A549 (cell line): ENCODE measurements around the gene RNASE4. TPM values are rescaled to one million over a fixed set of nuclear protein-coding genes. Genes with fewer than 3 reads are reported as not detected.
A peak's percentile ranks its signal among the peaks of the same experiment; 100 is the strongest.

ENCODE experiments used
- ATAC-seq, 2 experiments: fragments of 200-7000 bp in 1 of 2; fragments of >200 bp in 1 of 2; cut with Nextera tagmentation in 1 of 2; cut with Tn5 transposase in 1 of 2; 3 replicates each; pipeline versions ENCODE4 v1.8.0 to v1.9.1; 2018 to 2020; ENCODE audit warnings: mild to moderate bottlenecking in 1 of 2, moderate library complexity in 1 of 2
- CTCF ChIA-PET: fragments of 300-600 bp; sonication (Branson Sonifier 250); formaldehyde crosslinking; extraction: SDS; loops from one replicate; lab custom pipeline; 2021; ENCODE audit warnings: antibody characterized with exemption, inconsistent platforms; lab: Yijun Ruan, JAX
- POLR2A ChIA-PET: fragments of 350-600 bp; formaldehyde crosslinking; extraction: SDS; loops from one replicate; lab custom pipeline; 2021; ENCODE audit warnings: antibody characterized with exemption, inconsistent platforms; lab: Yijun Ruan, JAX
- DNase-seq, 2 experiments: peaks; one replicate each; pipeline versions ENCODE4 v3.0.0 to v3.0.0-alpha.2; 2011 to 2016; ENCODE audit warnings: low read depth in 1 of 2, low spot score in 1 of 2
- FAIRE-seq: peaks from 2 replicates; lab custom pipeline; 2011; peaks lifted over from hg19 to GRCh38; lab: Jason Lieb, UNC
- H3K27ac ChIP-seq, 2 experiments: fragments of >200 bp; sonication (Bioruptor Twin); formaldehyde crosslinking; 3 replicates each; pipeline ENCODE4 v1.5.1; 2016 to 2017
- H3K4me1 ChIP-seq: fragments of >200 bp; sonication (Bioruptor Twin); formaldehyde crosslinking; 3 replicates; pipeline ENCODE4 v1.6.1; 2016
- H3K4me2 ChIP-seq: fragments of >200 bp; sonication (Bioruptor Twin); formaldehyde crosslinking; 3 replicates; pipeline ENCODE4 v1.6.1; 2016
- H3K4me3 ChIP-seq: fragments of >200 bp; sonication (Bioruptor Twin); formaldehyde crosslinking; 3 replicates; pipeline ENCODE4 v1.5.1; 2016
- H3K9me3 ChIP-seq: fragments of >200 bp; sonication (Bioruptor Twin); formaldehyde crosslinking; 3 replicates; pipeline ENCODE4 v1.6.1; 2016
- CBX2 ChIP-seq: fragments of 200-600 bp; sonication (generic); IDR thresholded peaks from 2 replicates; pipeline ENCODE4 v1.6.1; 2016; ENCODE audit warnings: low read depth, mild to moderate bottlenecking, borderline replicate concordance
- CBX8 ChIP-seq: fragments of 200-600 bp; sonication (generic); IDR thresholded peaks from 2 replicates; pipeline ENCODE4 v1.6.1; 2016
- E2F6 ChIP-seq: IDR thresholded peaks from 2 replicates; pipeline ENCODE4 v1.6.1; 2012; ENCODE audit warnings: low read depth, borderline replicate concordance
- EP300 ChIP-seq, 2 experiments: fragments of >200 bp; sonication (Bioruptor Twin); formaldehyde crosslinking; IDR thresholded peaks; 2 replicates in 1 of 2; 3 replicates in 1 of 2; pipeline ENCODE4 v1.6.1; 2016 to 2017
- FOSB ChIP-seq: fragments of 250-450 bp; sonication (Bioruptor Pico); IDR thresholded peaks from 2 replicates; pipeline ENCODE4 v1.5.0; 2020; ENCODE audit warnings: mild to moderate bottlenecking, moderate library complexity
- HDAC2 ChIP-seq: fragments of 200-600 bp; sonication (generic); IDR thresholded peaks from 2 replicates; pipeline ENCODE4 v1.6.1; 2016
- HES2 ChIP-seq: fragments of >200 bp; sonication (Bioruptor Twin); formaldehyde crosslinking; IDR thresholded peaks from 2 replicates; pipeline ENCODE4 v1.6.1; 2016
- HOXA7 ChIP-seq: fragments of 250-450 bp; sonication (Bioruptor Pico); IDR thresholded peaks from 2 replicates; pipeline ENCODE4 v1.5.0; 2020; ENCODE audit warnings: mild to moderate bottlenecking, moderate library complexity
- JUN ChIP-seq, 2 experiments: fragments of >200 bp; sonication (Bioruptor Twin); formaldehyde crosslinking; IDR thresholded peaks; 2 replicates in 1 of 2; 3 replicates in 1 of 2; pipeline ENCODE4 v1.6.1; 2016 to 2017
- JUNB ChIP-seq: fragments of >200 bp; sonication (Bioruptor Twin); formaldehyde crosslinking; IDR thresholded peaks from 2 replicates; pipeline ENCODE4 v1.6.1; 2016
- MAX ChIP-seq: IDR thresholded peaks from 2 replicates; pipeline ENCODE4 v1.6.1; 2012
- MAZ ChIP-seq: fragments of 150-350 bp; IDR thresholded peaks from 2 replicates; pipeline ENCODE4 v1.6.1; 2014; ENCODE audit warnings: antibody characterized with exemption, low read depth, low read length, borderline replicate concordance
- MYC ChIP-seq: IDR thresholded peaks from 2 replicates; pipeline ENCODE4 v1.6.1; 2012; ENCODE audit warnings: mild to moderate bottlenecking, inconsistent platforms, low read length, improper control_type of control experiment, borderline replicate concordance
- PHF8 ChIP-seq: fragments of 200-600 bp; sonication (generic); IDR thresholded peaks from 2 replicates; pipeline ENCODE4 v1.6.1; 2016; ENCODE audit warnings: low read depth, mild to moderate bottlenecking, antibody characterized with exemption, moderate library complexity, borderline replicate concordance
- POLR2A ChIP-seq: IDR thresholded peaks from 2 replicates; pipeline ENCODE4 v1.6.1; 2012; ENCODE audit warnings: mild to moderate bottlenecking, low read length
- POLR2AphosphoS2 ChIP-seq: conservative IDR thresholded peaks from 2 replicates; pipeline ENCODE4 v1.6.1; 2012; ENCODE audit warnings: low read length, improper control_type of control experiment, inconsistent platforms
- RAD21 ChIP-seq, 2 experiments: fragments of >200 bp in 1 of 2; sonication (Bioruptor Twin) in 1 of 2; formaldehyde crosslinking in 1 of 2; IDR thresholded peaks in 1 of 2; conservative IDR thresholded peaks in 1 of 2; 2 replicates in 1 of 2; 3 replicates in 1 of 2; pipeline ENCODE4 v1.6.1; 2012 to 2018; ENCODE audit warnings: inconsistent platforms in 1 of 2
- RCOR1 ChIP-seq: fragments of 150-350 bp; IDR thresholded peaks from 2 replicates; pipeline ENCODE4 v1.6.1; 2014; ENCODE audit warnings: antibody characterized with exemption, low read length, low read depth
- RFX5 ChIP-seq: fragments of 450-650 bp; IDR thresholded peaks from 2 replicates; pipeline ENCODE4 v1.7.1; 2014; ENCODE audit warnings: antibody characterized with exemption, mild to moderate bottlenecking, moderate library complexity
- TFCP2L1 ChIP-seq: fragments of 250-450 bp; sonication (Bioruptor Pico); IDR thresholded peaks from 2 replicates; pipeline ENCODE4 v1.5.0; 2021; ENCODE audit warnings: mild to moderate bottlenecking
- WGBS: methylation state at CpG from one replicate; pipeline ENCODE4 v1.1.6; 2017; ENCODE audit errors: missing lambda C conversion rate; 5-methylcytosine and 5-hydroxymethylcytosine counted together
- polyA plus RNA-seq, 4 experiments: library from polyadenylated mRNA; depleted of rRNA in 3 of 4; stranded (reverse); fragments of >200 nt; fragmentation: RNase III in 1 of 4; extraction: RNeasy Plus Mini Kit Qiagen cat#74134 plus additional on column Dnase treatment in 1 of 4; gene quantifications; 2 replicates in 3 of 4; 3 replicates in 1 of 4; pipeline ENCODE4 v1.2.3, GENCODE V29; 2011 to 2017
- TF ChIP-seq, protein P1 (sequence below): fragments of >200 bp; sonication (Bioruptor Twin); formaldehyde crosslinking; IDR thresholded peaks from 3 replicates; pipeline ENCODE4 v1.6.1; 2016
- TF ChIP-seq, protein P2 (sequence below): fragments of >200 bp; sonication (Bioruptor Twin); formaldehyde crosslinking; IDR thresholded peaks from 3 replicates; pipeline ENCODE4 v1.5.1; 2016

The RNASE4 gene
- polyA plus RNA-seq, 2 of the 4 experiments (the other 2 are of a cell fraction): 8.6 to 77.4 TPM

- Histone ChIP-seq H3K4me2 (no peak overlapping the region), H3K27ac (no peak overlapping the region), H3K4me3 (no peak overlapping the region), H3K9me3 (no peaks in the 10 kb centered on the region), H3K4me1 (peaks cover 27% of the 10 kb centered on the region; the same call in 2 of the 3 replicates)
- FAIRE-seq (no peak), ATAC-seq (0 out of 6 replicates have a peak, but pooled peaks of 1 of the 2 experiments have one; percentile 26), DNase-seq (peak in 1 of 2 experiments; percentile 16)
- CTCF ChIA-PET: interaction anchor here (0.7 to 11.5 kb wide), 12 partner anchors 9 to 200 kb away, joined by 3 to 191 read pairs (median 6); partner anchors contain the start of gene RNASE4
- TF ChIP-seq HOXA7 (no peak), MAX (no peak), HES2 (no peak), HDAC2 (no peak), CBX2 (no peak), CBX8 (no peak), PHF8 (no peak), MAZ (no peak), POLR2AphosphoS2 (no peak), TFCP2L1 (CRISPR knock-in tag) (no peak), RCOR1 (no peak), MYC (no peak), RAD21 (conservative IDR thresholded peaks at IDR 0.05 in 1 of 2, IDR thresholded peaks at IDR 0.05 in 1 of 2) (no peak)
- TF ChIP-seq, protein P1, sequence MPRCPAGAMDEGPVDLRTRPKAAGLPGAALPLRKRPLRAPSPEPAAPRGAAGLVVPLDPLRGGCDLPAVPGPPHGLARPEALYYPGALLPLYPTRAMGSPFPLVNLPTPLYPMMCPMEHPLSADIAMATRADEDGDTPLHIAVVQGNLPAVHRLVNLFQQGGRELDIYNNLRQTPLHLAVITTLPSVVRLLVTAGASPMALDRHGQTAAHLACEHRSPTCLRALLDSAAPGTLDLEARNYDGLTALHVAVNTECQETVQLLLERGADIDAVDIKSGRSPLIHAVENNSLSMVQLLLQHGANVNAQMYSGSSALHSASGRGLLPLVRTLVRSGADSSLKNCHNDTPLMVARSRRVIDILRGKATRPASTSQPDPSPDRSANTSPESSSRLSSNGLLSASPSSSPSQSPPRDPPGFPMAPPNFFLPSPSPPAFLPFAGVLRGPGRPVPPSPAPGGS: no peak
- POLR2A ChIA-PET: interaction anchor here (1.0 to 1.4 kb wide), 2 partner anchors 26 to 313 kb away, joined by 4 to 10 read pairs; partner anchors contain the start of gene PARP2
- 88% methylated on average over 4 of the region's 4 CpGs for WGBS
Observed at GRCh38 chr14:20655851-20656250, 28.5 kb upstream of the RNASE4 start.

- ChIA-PET POLR2A (interaction anchor here (1.4 kb wide), 1 partner anchor 26 kb away, joined by 4 read pairs; no protein-coding TSS in a partner anchor), CTCF (interaction anchor here (0.7 to 11.5 kb wide), 14 partner anchors 8 to 199 kb away, joined by 3 to 191 read pairs (median 6); partner anchors contain the start of gene RNASE4)
- Histone ChIP-seq H3K9me3 (no peaks in the 10 kb centered on the region), H3K4me1 (peaks cover 27% of the 10 kb centered on the region; the same call in 2 of the 3 replicates), H3K27ac (no peak overlapping the region), H3K4me3 (no peak overlapping the region), H3K4me2 (no peak overlapping the region; the same call in 1 of the 3 replicates)
- WGBS: 85% methylated on average over 4 of the region's 4 CpGs
- no peak for TF ChIP-seq POLR2A
- no peak for TF ChIP-seq JUNB
- TF ChIP-seq, protein P1: no peak
- no peak for TF ChIP-seq PHF8
- TF ChIP-seq E2F6: no peak
- TF ChIP-seq, protein P2, sequence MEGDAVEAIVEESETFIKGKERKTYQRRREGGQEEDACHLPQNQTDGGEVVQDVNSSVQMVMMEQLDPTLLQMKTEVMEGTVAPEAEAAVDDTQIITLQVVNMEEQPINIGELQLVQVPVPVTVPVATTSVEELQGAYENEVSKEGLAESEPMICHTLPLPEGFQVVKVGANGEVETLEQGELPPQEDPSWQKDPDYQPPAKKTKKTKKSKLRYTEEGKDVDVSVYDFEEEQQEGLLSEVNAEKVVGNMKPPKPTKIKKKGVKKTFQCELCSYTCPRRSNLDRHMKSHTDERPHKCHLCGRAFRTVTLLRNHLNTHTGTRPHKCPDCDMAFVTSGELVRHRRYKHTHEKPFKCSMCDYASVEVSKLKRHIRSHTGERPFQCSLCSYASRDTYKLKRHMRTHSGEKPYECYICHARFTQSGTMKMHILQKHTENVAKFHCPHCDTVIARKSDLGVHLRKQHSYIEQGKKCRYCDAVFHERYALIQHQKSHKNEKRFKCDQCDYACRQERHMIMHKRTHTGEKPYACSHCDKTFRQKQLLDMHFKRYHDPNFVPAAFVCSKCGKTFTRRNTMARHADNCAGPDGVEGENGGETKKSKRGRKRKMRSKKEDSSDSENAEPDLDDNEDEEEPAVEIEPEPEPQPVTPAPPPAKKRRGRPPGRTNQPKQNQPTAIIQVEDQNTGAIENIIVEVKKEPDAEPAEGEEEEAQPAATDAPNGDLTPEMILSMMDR: no peak
- no peak for TF ChIP-seq MAZ
- TF ChIP-seq FOSB (CRISPR knock-in tag): no peak
- no peak for TF ChIP-seq RAD21 (conservative IDR thresholded peaks at IDR 0.05 in 1 of 2, IDR thresholded peaks at IDR 0.05 in 1 of 2)
- TF ChIP-seq HDAC2: no peak
- TF ChIP-seq EP300 (IDR thresholded peaks at IDR 0.05): no peak
- TF ChIP-seq HOXA7: no peak
- no peak for TF ChIP-seq RFX5
- no peak for TF ChIP-seq JUN (IDR thresholded peaks at IDR 0.05)
- DNase-seq (no peak), FAIRE-seq (no peak), ATAC-seq (no peak)
Observed at GRCh38 chr14:20656274-20656673, 28.1 kb upstream of the RNASE4 start.
